Prostate gland (tissue), 2 donors: ENCODE data around the gene PLCB1.

Experiments
- CTCF ChIP-seq, 4 experiments: fragments of 200-600 bp in 2 of 4; fragments of 450-650 bp in 2 of 4; sonication (generic) in 2 of 4; IDR thresholded peaks; 1 replicate in 3 of 4; 2 replicates in 1 of 4; pipeline ENCODE4 v1.5.1; 2016 to 2019; ENCODE audit warnings: antibody characterized with exemption in 4 of 4, mild to moderate bottlenecking in 2 of 4, moderate library complexity in 2 of 4
- POLR2A ChIP-seq: fragments of 450-650 bp; IDR thresholded peaks from one replicate; pipeline ENCODE4 v1.6.1; 2016; ENCODE audit warnings: antibody characterized with exemption, mild to moderate bottlenecking
- POLR2AphosphoS5 ChIP-seq: sonication (generic); formaldehyde crosslinking; IDR thresholded peaks from one replicate; pipeline ENCODE4 v1.6.1; 2017; ENCODE audit warnings: antibody characterized with exemption

GRCh38 chr20:8425016-8425415 is 292.9 kb downstream of the PLCB1 start:
- TF ChIP-seq CTCF (IDR thresholded peaks at IDR 0.05) (no peak), POLR2A (no peak), POLR2AphosphoS5 (no peak)
